ENCODE measurements around the gene NUDCD2. TPM values are rescaled to one million over a fixed set of nuclear protein-coding genes. Genes with fewer than 3 reads are reported as not detected.
"Not testable (repeated sequence)": the region's sequence is repeated elsewhere in the genome, so short reads cannot be mapped to it uniquely, and the experiment has no call there.

The NUDCD2 gene
- total RNA-seq, 1 donor from 2014 or later = 50.3 TPM

- Mint-ChIP-seq H3K9me3 (no peaks in the 10 kb centered on the region), H3K27ac (no peak overlapping the region), H3K4me3 (no peak overlapping the region), H3K4me1 (peaks cover 31% of the 10 kb centered on the region), H3K36me3 (ENCODE audit: low read depth) (peaks cover 9% of the 10 kb centered on the region), H3K27me3 (peaks cover 20% of the 10 kb centered on the region)
- intact Hi-C loops (cut with micrococcal nuclease) = no loop called here
- DNase-seq = no peak
Measured at GRCh38 chr5:163434401-163434866, 25.5 kb downstream of the NUDCD2 start.

DNA sequence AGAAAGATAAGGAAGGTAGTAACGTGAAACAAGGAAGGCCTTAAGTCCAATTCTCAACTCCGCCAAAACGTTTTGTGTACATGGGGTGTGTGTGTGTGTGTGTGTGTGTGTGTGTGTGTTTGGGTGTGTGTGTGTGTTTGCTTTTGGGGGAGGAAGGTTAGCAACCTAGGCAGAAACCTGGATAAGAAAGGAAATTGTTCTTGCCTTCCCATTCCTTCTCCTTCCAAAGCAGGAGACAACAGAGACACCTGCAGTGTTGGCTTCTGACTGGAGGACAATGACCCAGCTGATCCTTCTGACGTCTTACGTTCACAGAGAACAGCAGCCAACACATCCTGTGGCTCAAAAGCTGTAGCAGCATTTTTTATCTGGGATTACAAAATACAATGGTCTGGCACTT lies 26.6 kb downstream of the NUDCD2 start:
- DNase-seq = no peak
- no peaks in the 10 kb centered on the region for H3K9me3 Mint-ChIP-seq

GRCh38 chr5:163432544-163432943 lies 27.4 kb downstream of the NUDCD2 start:
- no peak for DNase-seq
- Mint-ChIP-seq H3K27ac (no peak overlapping the region), H3K4me1 (peaks cover 18% of the 10 kb centered on the region), H3K36me3 (ENCODE audit: low read depth) (no peaks in the 10 kb centered on the region), H3K4me3 (no peak overlapping the region), H3K9me3 (no peaks in the 10 kb centered on the region), H3K27me3 (peaks cover 22% of the 10 kb centered on the region)
- intact Hi-C loops (cut with micrococcal nuclease) = no loop called here

More for the DNA sequence above, 26.6 kb downstream of the NUDCD2 start:
- peaks cover 3% of the 10 kb centered on the region for H3K36me3 Mint-ChIP-seq (ENCODE audit: low read depth)
- H3K27ac Mint-ChIP-seq = no peak overlapping the region
- H3K4me3 Mint-ChIP-seq = no peak overlapping the region
- intact Hi-C loops (cut with micrococcal nuclease) = no loop called here
- H3K4me1 Mint-ChIP-seq = peaks cover 21% of the 10 kb centered on the region
- peaks cover 21% of the 10 kb centered on the region for H3K27me3 Mint-ChIP-seq

DNA sequence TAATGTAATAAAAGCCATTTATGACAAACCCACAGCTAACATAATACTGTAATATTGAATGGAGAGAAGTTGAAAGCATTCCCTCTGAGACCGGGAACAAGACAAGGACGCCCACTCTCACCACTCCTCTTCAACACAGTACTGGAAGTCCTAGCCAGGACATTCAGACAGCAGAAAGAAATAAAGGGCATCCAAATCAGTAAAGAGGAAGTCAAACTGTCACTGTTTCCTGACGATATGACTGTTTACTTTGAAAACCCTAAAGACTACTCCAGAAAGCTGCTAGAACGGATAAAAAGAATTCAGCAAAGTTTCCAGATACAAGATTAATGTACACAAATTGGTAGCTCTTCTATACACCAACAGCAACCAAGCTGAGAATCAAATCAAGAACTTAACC lies 33.8 kb downstream of the NUDCD2 start:
- peaks cover 11% of the 10 kb centered on the region for H3K27me3 Mint-ChIP-seq
- H3K4me1 Mint-ChIP-seq; intact Hi-C loops (cut with micrococcal nuclease); DNase-seq; H3K27ac Mint-ChIP-seq; H3K9me3 Mint-ChIP-seq; H3K4me3 Mint-ChIP-seq; H3K36me3 Mint-ChIP-seq (ENCODE audit: low read depth): not testable (repeated sequence)

GRCh38 chr5:163424836-163425235 lies 35.1 kb downstream of the NUDCD2 start:
- no peaks in the 10 kb centered on the region for H3K9me3 Mint-ChIP-seq
- H3K27ac Mint-ChIP-seq = no peak overlapping the region
- peaks cover 9% of the 10 kb centered on the region for H3K27me3 Mint-ChIP-seq
- intact Hi-C loops (cut with micrococcal nuclease) = no loop called here
- peaks cover 5% of the 10 kb centered on the region for H3K4me1 Mint-ChIP-seq
- no peak overlapping the region for H3K4me3 Mint-ChIP-seq
- H3K36me3 Mint-ChIP-seq (ENCODE audit: low read depth) = no peaks in the 10 kb centered on the region
- no peak for DNase-seq

DNA sequence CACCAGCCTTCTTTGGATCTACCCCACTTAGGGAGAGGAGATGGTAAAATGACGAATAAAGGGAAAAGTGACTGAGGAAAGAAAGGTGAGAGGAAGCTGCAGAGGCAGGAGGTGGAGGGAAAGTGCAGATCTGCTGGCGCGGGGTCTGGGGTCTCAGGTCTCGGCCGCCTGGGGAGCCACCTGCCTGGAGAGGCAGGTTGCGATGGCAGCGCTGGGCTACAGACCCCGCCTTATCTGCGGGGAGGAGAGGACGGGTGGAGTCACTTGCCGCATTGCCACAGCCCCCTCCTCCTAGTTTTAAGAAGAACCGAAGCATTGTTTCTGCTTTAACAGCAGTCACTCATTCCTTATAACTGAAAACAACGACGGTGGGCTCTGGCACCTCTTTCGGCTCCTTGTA lies 44.2 kb downstream of the NUDCD2 start:
- H3K27ac Mint-ChIP-seq; H3K4me3 Mint-ChIP-seq; intact Hi-C loops (cut with micrococcal nuclease); H3K36me3 Mint-ChIP-seq (ENCODE audit: low read depth); H3K9me3 Mint-ChIP-seq; DNase-seq; H3K4me1 Mint-ChIP-seq: not testable (repeated sequence)
- H3K27me3 Mint-ChIP-seq = peaks cover 26% of the 10 kb centered on the region

DNA sequence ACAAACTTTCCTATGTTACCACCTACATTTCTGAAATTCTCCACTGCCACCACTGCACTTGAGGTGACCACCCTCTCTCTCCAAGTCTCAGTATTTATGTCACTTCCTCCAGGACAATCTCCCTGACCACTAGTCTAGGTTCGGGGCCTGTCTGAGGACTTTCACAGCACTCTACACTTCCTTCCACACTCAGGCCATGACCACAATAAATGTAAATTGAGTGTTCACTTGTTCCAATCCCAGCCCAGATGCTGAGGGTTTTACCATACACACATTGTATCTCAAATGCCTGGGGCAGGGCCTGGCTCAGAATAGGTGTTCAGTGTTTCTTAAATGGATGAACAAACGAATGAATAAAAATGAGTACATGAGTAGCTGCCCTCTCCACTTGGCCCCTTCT lies 49.4 kb downstream of the NUDCD2 start:
- H3K4me3 Mint-ChIP-seq = no peak overlapping the region
- H3K27me3 Mint-ChIP-seq = peaks cover 19% of the 10 kb centered on the region
- no peaks in the 10 kb centered on the region for H3K36me3 Mint-ChIP-seq (ENCODE audit: low read depth)
- H3K4me1 Mint-ChIP-seq = peaks cover 5% of the 10 kb centered on the region
- no peaks in the 10 kb centered on the region for H3K9me3 Mint-ChIP-seq
- intact Hi-C loops (cut with micrococcal nuclease) = no loop called here
- DNase-seq = no peak
- no peak overlapping the region for H3K27ac Mint-ChIP-seq

GRCh38 chr5:163409384-163409783 lies 50.5 kb downstream of the NUDCD2 start:
- peaks cover 12% of the 10 kb centered on the region for H3K27me3 Mint-ChIP-seq
- H3K36me3 Mint-ChIP-seq (ENCODE audit: low read depth) = no peaks in the 10 kb centered on the region
- DNase-seq = no peak
- H3K9me3 Mint-ChIP-seq = no peaks in the 10 kb centered on the region
- no peak overlapping the region for H3K27ac Mint-ChIP-seq
- peaks cover 5% of the 10 kb centered on the region for H3K4me1 Mint-ChIP-seq
- no peak overlapping the region for H3K4me3 Mint-ChIP-seq
- intact Hi-C loops (cut with micrococcal nuclease) = loop anchor here (2.0 to 5.0 kb wide), 2 partner anchors 102 to 1865 kb away; no protein-coding TSS in a partner anchor

DNA sequence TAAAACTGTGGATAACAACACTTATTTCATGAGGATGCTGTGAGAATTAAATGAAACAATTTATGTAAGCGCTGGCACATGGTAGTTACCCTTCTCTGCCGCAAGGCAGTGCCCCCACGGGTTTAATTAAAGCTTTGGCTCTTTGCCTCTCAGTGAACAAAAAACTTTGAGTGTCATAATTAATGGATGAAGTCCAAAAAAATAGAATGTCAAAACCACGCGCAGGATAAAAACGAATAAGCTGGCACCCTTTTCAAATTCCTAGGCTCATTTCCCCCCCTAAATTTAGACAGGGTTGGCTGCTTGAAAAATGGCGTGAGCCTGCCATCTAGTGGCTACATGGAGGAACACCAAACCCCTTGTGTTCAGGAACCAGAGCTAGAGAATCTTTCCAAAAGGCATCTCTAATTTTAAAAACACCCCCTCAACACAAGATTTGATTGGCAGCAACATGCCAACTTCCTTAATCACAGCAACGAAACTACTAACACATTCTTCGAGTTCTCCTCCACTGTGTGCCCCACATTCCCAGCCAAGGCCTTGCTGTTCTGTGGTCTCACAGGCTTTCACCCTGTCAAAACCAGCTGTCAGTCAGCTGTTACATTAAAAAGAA lies 51.5 kb downstream of the NUDCD2 start:
- Mint-ChIP-seq H3K27ac (no peak overlapping the region), H3K27me3 (peaks cover 8% of the 10 kb centered on the region), H3K4me3 (no peak overlapping the region), H3K9me3 (no peaks in the 10 kb centered on the region), H3K36me3 (ENCODE audit: low read depth) (no peaks in the 10 kb centered on the region), H3K4me1 (peaks cover 5% of the 10 kb centered on the region)
- intact Hi-C loops (cut with micrococcal nuclease) = loop anchor here (2.0 to 5.0 kb wide), 2 partner anchors 101 to 1864 kb away; no protein-coding TSS in a partner anchor
- peak; percentile 84 for DNase-seq

GRCh38 chr5:163407034-163407655 lies 52.8 kb downstream of the NUDCD2 start:
- no peak for DNase-seq
- intact Hi-C loops (cut with micrococcal nuclease) = loop anchor here (5.0 kb wide), 1 partner anchor 100 kb away; no protein-coding TSS in a partner anchor
- Mint-ChIP-seq H3K27ac (no peak overlapping the region), H3K4me1 (peaks cover 5% of the 10 kb centered on the region), H3K9me3 (no peaks in the 10 kb centered on the region), H3K36me3 (ENCODE audit: low read depth) (no peaks in the 10 kb centered on the region), H3K4me3 (no peak overlapping the region), H3K27me3 (peaks cover 10% of the 10 kb centered on the region)

- Mint-ChIP-seq H3K36me3 (ENCODE audit: low read depth) (no peaks in the 10 kb centered on the region), H3K27me3 (peaks cover 12% of the 10 kb centered on the region), H3K4me1 (peaks cover 5% of the 10 kb centered on the region), H3K9me3 (no peaks in the 10 kb centered on the region), H3K4me3 (no peak overlapping the region), H3K27ac (no peak overlapping the region)
- intact Hi-C loops (cut with micrococcal nuclease) = loop anchor here (5.0 kb wide), 1 partner anchor 97 kb away; no protein-coding TSS in a partner anchor
- no peak for DNase-seq
Measured at GRCh38 chr5:163404364-163405173, 55.3 kb downstream of the NUDCD2 start.

GRCh38 chr5:163402007-163402406 lies 57.9 kb downstream of the NUDCD2 start:
- intact Hi-C loops (cut with micrococcal nuclease) = no loop called here
- H3K36me3 Mint-ChIP-seq (ENCODE audit: low read depth) = no peaks in the 10 kb centered on the region
- DNase-seq = no peak
- H3K4me3 Mint-ChIP-seq = no peak overlapping the region
- H3K4me1 Mint-ChIP-seq = no peaks in the 10 kb centered on the region
- no peaks in the 10 kb centered on the region for H3K9me3 Mint-ChIP-seq
- H3K27ac Mint-ChIP-seq = no peak overlapping the region
- peaks cover 19% of the 10 kb centered on the region for H3K27me3 Mint-ChIP-seq

- Mint-ChIP-seq H3K4me1 (no peaks in the 10 kb centered on the region), H3K9me3 (no peaks in the 10 kb centered on the region), H3K4me3 (no peak overlapping the region), H3K27ac (no peak overlapping the region), H3K27me3 (peaks cover 20% of the 10 kb centered on the region), H3K36me3 (ENCODE audit: low read depth) (no peaks in the 10 kb centered on the region)
- intact Hi-C loops (cut with micrococcal nuclease) = no loop called here
- DNase-seq = no peak
Measured at GRCh38 chr5:163401271-163401670, 58.6 kb downstream of the NUDCD2 start.

DNA sequence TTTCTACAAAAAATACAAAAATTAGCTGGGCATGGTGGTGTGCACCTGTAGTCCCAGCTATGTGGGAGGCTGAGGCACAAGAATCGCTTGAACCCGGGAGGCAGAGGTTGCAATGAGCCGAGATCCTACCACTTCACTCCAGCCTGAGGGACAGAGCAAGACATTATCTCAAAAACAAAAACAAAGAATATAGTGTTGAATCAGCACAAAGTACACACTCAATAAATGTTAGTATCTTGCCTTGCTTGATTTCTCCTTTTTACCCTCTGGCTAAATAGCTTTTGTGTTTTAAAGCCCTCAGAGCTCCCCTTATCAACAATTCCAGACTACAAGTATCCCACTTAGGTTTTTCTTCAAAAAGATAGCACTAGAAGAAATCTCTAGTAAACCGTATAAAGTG lies 60.0 kb downstream of the NUDCD2 start:
- no peak overlapping the region for H3K4me3 Mint-ChIP-seq
- DNase-seq = no peak
- intact Hi-C loops (cut with micrococcal nuclease) = no loop called here

More for the DNA sequence above, 60.0 kb downstream of the NUDCD2 start:
- H3K27ac Mint-ChIP-seq = no peak overlapping the region
- peaks cover 20% of the 10 kb centered on the region for H3K27me3 Mint-ChIP-seq
- H3K4me1 Mint-ChIP-seq = no peaks in the 10 kb centered on the region
- no peaks in the 10 kb centered on the region for H3K9me3 Mint-ChIP-seq
- no peaks in the 10 kb centered on the region for H3K36me3 Mint-ChIP-seq (ENCODE audit: low read depth)
